Panc1 (cell line): ENCODE measurements around the gene SPRY1. TPM values are rescaled to one million over a fixed set of nuclear protein-coding genes. Genes with fewer than 3 reads are reported as not detected.

Source experiments
- ATAC-seq: fragments of 200-7000 bp; cut with Tn5 transposase; 2 replicates; pipeline ENCODE4 v1.9.1; 2020; ENCODE audit warnings: mild to moderate bottlenecking, moderate library complexity
- BruUV-seq: library from RNA; stranded (reverse); fragments of 400-500 nt; replicated peaks from 2 replicates; lab custom pipeline; 2021; lab: Mats Ljungman, UMichigan
- CTCF ChIA-PET: fragments of 300-600 bp; sonication (Branson Sonifier 250); formaldehyde crosslinking; loops from one replicate; lab custom pipeline; 2022; ENCODE audit warnings: antibody characterized with exemption; lab: Charles Lee
- POLR2A ChIA-PET: fragments of 300-600 bp; sonication (Branson Sonifier 250); formaldehyde crosslinking; loops from one replicate; lab custom pipeline; 2022; ENCODE audit warnings: antibody characterized with exemption; lab: Charles Lee
- DNase-seq: peaks from one replicate; pipeline ENCODE4 v3.0.0-alpha.2; 2010; ENCODE audit warnings: low read depth, low spot score
- H3K27ac ChIP-seq: 2 replicates; pipeline ENCODE4 v1.5.1; 2011; ENCODE audit warnings: mild to moderate bottlenecking, low read length, inconsistent platforms
- H3K27me3 ChIP-seq: fragments of 200-500 bp; sonication (Bioruptor generic); 2 replicates; pipeline ENCODE4 v1.6.0; 2014; ENCODE audit warnings: low read length, inconsistent platforms; ENCODE audit not compliant: control insufficient read depth, insufficient read depth
- H3K36me3 ChIP-seq: fragments of 200-500 bp; sonication (Bioruptor generic); 2 replicates; pipeline ENCODE4 v1.5.1; 2014; ENCODE audit warnings: inconsistent platforms, mild to moderate bottlenecking, low read length, moderate library complexity; ENCODE audit not compliant: control insufficient read depth, insufficient read depth
- H3K4me1 ChIP-seq: 2 replicates; pipeline ENCODE4 v1.5.1; 2011; ENCODE audit warnings: inconsistent platforms, mild to moderate bottlenecking, low read length, moderate library complexity; ENCODE audit not compliant: control insufficient read depth, insufficient read depth
- H3K4me3 ChIP-seq, 2 experiments: 2 replicates each; pipeline ENCODE4 v1.5.1; 2011 to 2012; ENCODE audit warnings: low read depth in 2 of 2, low read length in 2 of 2, mild to moderate bottlenecking in 2 of 2, inconsistent platforms in 1 of 2, moderate library complexity in 1 of 2
- H3K9me3 ChIP-seq: fragments of 200-500 bp; sonication (Bioruptor generic); 2 replicates; pipeline ENCODE4 v1.5.1; 2014; ENCODE audit warnings: low read depth, mild to moderate bottlenecking, inconsistent platforms, low read length, moderate library complexity; ENCODE audit not compliant: control insufficient read depth, insufficient read depth
- POLR2AphosphoS5 ChIP-seq: IDR thresholded peaks from 2 replicates; pipeline ENCODE4 v1.6.1; 2012; ENCODE audit warnings: mild to moderate bottlenecking, low read depth, low read length, moderate library complexity
- REST ChIP-seq, 2 experiments: IDR thresholded peaks; 2 replicates each; pipeline ENCODE4 v1.6.1; 2011 to 2012; ENCODE audit warnings: low read depth in 2 of 2, control low read depth in 1 of 2, low read length in 1 of 2, mild to moderate bottlenecking in 1 of 2, moderate library complexity in 1 of 2; ENCODE audit not compliant: insufficient read depth in 1 of 2
- SIN3A ChIP-seq: IDR thresholded peaks from 2 replicates; pipeline ENCODE4 v1.6.1; 2012; ENCODE audit warnings: low read depth, mild to moderate bottlenecking, low read length, moderate library complexity, borderline replicate concordance; ENCODE audit not compliant: insufficient read depth
- TCF7L2 ChIP-seq: IDR thresholded peaks from 2 replicates; pipeline ENCODE4 v1.6.1; 2011; ENCODE audit warnings: mild to moderate bottlenecking, low read depth, low read length, inconsistent platforms
- in situ Hi-C: cut with HindIII; loops from 2 replicates; pipeline ENCODE4 v1.10.0; 2016; ENCODE audit warnings: low sequenced_read_pairs, low pct_unique_long_range_greater_than_20kb
- intact Hi-C: fragments of 100-400 bp; cut with micrococcal nuclease; formaldehyde crosslinking; loops from one replicate; pipeline ENCODE4 v1.10.0; 2022; ENCODE audit not compliant: unreplicated experiment
- total RNA-seq: library from RNA; stranded (reverse); gene quantifications from one replicate; pipeline ENCODE4 v1.2.1, GENCODE V29; 2021; ENCODE audit not compliant: unreplicated experiment
- TF ChIP-seq, protein P1 (sequence below): fragments of 450-650 bp; IDR thresholded peaks from 2 replicates; pipeline ENCODE4 v1.5.1; 2017; ENCODE audit warnings: mild to moderate bottlenecking

Gene SPRY1
- total RNA-seq, 1 experiment from 2014 or later, result 77.8 TPM

DNA sequence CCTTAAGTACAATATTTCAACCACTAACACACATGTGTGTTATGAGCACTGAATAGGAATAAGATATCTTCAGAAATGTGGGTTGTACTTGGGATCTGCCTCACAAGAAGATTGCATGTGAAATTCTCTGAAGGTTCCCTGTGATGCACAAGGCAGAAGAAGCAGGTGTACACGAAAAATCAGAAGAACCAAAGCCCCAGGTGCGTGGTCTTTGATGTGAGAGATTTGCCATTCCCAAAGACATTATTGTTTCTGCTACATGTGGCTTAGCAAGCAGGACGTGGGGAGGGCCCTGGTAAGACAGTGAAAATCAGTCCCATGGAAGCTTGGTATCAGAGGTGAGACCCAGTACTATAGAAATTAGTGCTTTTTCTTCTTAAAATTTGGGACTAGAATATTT lies 13.0 kb upstream of the SPRY1 start:
- intact Hi-C loops, result no loop called here
- ATAC-seq, result no peak
- BruUV-seq, result no TSS peak
- in situ Hi-C loops, result no loop called here
- peaks cover 3% of the 10 kb centered on the region; the same call in 1 of the 2 replicates for H3K4me1 ChIP-seq
- H3K9me3 ChIP-seq, result no peaks in the 10 kb centered on the region
- ChIA-PET POLR2A (no interaction called here), CTCF (no interaction called here)
- TF ChIP-seq REST (IDR thresholded peaks at IDR 0.05; ENCODE audit: insufficient read depth in 1 of 2, low read depth in 2 of 2, low read length in 1 of 2) (no peak), TCF7L2 (no peak), POLR2AphosphoS5 (no peak), SIN3A (no peak)
- TF ChIP-seq, protein P1, sequence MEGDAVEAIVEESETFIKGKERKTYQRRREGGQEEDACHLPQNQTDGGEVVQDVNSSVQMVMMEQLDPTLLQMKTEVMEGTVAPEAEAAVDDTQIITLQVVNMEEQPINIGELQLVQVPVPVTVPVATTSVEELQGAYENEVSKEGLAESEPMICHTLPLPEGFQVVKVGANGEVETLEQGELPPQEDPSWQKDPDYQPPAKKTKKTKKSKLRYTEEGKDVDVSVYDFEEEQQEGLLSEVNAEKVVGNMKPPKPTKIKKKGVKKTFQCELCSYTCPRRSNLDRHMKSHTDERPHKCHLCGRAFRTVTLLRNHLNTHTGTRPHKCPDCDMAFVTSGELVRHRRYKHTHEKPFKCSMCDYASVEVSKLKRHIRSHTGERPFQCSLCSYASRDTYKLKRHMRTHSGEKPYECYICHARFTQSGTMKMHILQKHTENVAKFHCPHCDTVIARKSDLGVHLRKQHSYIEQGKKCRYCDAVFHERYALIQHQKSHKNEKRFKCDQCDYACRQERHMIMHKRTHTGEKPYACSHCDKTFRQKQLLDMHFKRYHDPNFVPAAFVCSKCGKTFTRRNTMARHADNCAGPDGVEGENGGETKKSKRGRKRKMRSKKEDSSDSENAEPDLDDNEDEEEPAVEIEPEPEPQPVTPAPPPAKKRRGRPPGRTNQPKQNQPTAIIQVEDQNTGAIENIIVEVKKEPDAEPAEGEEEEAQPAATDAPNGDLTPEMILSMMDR, result no peak
- no peaks in the 10 kb centered on the region for H3K36me3 ChIP-seq
- no peak overlapping the region for H3K27ac ChIP-seq
- no peak overlapping the region for H3K4me3 ChIP-seq
- H3K27me3 ChIP-seq, result no peaks in the 10 kb centered on the region
- no peak for DNase-seq

- POLR2A ChIA-PET, result no interaction called here
- intact Hi-C loops (no loop called here), in situ Hi-C loops (no loop called here)
- H3K4me3 ChIP-seq, result no peak overlapping the region
- TF ChIP-seq SIN3A (no peak), REST (IDR thresholded peaks at IDR 0.05; ENCODE audit: insufficient read depth in 1 of 2, low read depth in 2 of 2, low read length in 1 of 2) (no peak), POLR2AphosphoS5 (no peak), TCF7L2 (no peak)
- TF ChIP-seq, protein P1, result no peak
- H3K4me1 ChIP-seq, result peaks cover 3% of the 10 kb centered on the region; the same call in 1 of the 2 replicates
- H3K27me3 ChIP-seq, result no peaks in the 10 kb centered on the region
- ATAC-seq (no peak), DNase-seq (no peak)
- no peaks in the 10 kb centered on the region for H3K36me3 ChIP-seq
- CTCF ChIA-PET, result no interaction called here
- 0 out of 2 replicates have a peak overlapping the region, but pooled peaks have one; percentile 12 for H3K27ac ChIP-seq
- H3K9me3 ChIP-seq, result no peaks in the 10 kb centered on the region
- no TSS peak for BruUV-seq
Observed at GRCh38 chr4:123386609-123387008, 10.0 kb upstream of the SPRY1 start.
